GM04503 (cell line): ENCODE measurements around the gene B4GALNT1.
"Not testable (repeated sequence)": the region's sequence is repeated elsewhere in the genome, so short reads cannot be mapped to it uniquely, and the experiment has no call there.

Experiments
- DNase-seq: peaks from one replicate; pipeline ENCODE4 v3.0.0-alpha.2; 2012; ENCODE audit warnings: low read depth

B4GALNT1 gene

DNA sequence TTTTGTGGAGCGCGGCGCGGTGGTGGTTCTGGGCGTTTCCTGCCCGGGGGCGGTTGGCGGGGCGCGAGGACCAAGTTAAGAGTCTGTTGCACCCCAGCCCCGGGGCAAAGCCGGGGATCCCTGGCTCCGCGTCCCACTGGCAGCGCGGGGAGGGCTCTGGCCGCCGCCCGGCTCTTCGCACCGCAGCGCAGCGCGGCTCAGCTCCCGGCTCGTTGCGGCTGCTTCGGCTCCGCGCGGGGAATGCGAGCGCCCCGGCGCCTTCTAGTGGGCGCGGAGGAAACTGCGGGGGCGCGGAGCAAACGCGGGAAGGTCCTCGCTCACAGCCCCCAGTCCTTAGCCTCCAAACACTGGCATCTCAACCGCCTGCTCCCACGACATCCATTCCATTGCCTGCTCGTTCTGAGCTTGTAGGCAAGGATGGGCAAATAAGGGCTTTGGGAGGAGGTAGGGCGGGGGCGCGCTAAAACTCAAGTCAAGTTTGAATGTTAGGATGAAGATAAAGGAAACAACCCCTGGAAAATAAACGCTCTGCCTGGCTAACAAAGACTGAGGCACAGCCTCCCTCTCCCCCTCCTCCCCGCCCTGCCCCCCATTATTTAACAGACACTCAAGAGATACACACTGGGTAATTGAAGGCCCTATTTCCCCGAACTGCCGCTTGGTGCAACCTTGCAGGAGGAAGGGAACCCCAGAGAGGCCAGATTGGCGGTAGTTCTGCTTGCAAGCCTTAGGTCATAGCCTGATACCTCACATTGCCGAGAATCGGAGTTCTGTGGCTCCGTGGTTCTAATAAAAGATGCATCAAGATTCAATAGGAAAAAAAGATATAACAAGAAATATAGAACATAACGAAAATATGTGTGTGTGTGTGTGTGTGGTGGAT lies at the start of gene B4GALNT1:
Gene B4GALNT1 (minus strand): TSS at position 244 of the 883 bp plus-strand sequence. CDS start 1,069 bp downstream, outside the sequence.
- DNase-seq: no peak

DNA sequence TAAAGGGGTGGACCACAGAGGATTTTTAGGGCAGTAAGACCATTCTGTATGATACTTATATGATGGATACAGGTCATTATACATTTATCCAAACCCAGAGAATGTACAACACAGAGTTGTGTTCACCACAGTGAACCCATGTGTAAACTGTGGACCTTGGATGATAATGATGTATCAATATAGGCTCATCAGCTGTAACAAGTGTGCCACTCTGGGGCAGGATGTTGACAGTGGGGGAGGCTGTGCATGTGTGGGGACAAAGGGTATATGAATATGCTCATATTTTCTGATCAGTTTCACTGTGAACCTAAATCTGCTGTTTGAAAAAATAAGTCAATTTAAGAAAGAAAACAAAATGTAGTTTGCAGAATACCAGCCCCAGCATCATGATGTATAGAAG lies 46.7 kb upstream of the B4GALNT1 start:
- DNase-seq: no peak

DNA sequence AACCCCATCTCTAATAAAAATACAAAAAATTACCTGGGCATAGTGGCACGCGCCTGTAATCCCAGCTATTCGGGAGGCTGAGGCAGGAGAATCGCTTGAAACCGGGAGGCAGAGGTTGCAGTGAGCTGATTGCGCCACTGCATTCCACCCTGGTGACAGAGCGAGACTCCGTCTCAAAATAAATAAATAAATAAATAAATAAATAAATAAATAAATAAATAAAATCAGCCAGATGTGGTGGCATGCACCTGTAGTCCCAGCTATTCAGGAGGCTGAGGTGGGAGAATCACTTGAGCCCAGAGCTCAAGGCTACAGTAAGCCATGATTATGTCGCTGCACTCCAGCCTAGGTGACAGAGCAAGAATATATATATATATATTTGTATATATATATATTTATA lies 44.9 kb upstream of the B4GALNT1 start:
- not testable (repeated sequence) for DNase-seq

DNA sequence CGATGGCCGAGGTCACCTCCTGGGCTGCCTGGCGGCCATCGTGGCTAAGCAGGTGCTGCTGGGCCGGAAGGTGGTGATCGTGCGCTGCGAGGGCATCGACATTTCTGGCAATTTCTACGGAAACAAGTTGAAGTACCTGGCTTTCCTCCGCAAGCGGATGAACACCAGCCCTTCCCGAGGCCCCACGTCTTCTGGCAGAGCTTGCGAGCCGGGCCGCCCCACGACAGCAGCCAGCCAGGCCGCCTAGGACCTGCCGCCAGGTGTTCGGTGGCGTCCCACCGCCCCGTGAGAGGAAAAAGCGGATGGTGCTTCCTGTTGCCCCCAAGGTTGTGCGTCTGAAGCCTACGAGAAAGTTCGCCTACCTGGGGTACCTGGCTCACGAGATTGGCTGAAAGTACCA lies 41.7 kb upstream of the B4GALNT1 start:
- DNase-seq: no peak

DNA sequence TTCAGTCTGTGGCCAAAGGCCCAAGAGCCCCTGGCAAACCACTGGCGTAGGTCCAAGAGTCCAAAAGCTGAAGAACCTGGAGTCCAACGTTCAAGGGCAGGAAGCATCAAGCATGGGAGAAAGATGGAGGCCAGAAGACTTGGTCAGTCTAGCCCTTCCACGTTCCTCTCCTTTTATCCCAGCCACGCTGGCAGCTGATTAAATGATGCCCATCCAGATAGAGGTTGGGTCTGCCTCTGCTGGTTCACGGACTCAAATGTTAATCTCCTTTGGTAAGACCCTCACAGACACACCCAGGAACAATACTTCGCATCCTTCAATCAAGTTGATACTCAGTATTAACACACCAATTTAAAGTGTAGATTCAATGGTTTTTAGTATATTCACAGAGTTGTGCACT lies 39.8 kb upstream of the B4GALNT1 start:
- DNase-seq: no peak

DNA sequence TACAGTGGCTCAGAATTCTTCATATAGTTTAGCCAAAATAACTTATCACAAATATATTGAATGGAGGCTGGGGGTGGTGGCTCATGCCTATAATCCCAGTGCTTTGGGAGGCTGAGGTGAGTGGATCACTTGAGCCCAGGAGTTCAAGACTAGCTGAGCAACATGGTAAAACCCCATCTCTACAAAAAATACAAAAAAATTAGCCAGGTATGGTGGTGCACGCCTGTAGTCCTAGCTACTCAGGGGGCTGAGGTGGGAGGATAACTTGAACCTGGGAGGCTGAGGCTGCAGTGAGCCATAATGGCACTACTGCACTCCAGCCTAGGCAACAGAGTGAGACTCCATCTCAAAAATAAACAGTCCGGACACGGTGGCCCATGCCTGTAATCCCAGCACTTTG lies 38.8 kb upstream of the B4GALNT1 start:
- DNase-seq: not testable (repeated sequence)

DNA sequence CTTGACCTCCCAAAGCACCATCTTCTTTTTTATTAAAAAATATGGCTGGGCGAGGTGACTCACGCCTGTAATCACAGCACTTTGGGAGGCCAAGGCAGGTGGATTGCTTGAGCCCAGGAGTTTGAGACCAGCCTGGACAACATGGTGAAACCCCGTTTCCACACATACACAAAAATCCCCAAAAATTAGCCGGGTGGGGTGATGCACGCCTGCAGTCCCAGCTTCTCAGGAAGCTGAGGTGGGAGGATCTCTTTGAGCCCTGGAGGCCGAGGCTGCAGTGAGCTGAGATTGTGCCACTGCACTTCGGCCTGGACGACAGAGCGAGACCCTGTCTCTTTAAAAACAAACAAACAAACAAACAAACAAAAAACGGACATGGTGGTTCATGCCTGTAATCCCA lies 36.7 kb upstream of the B4GALNT1 start:
- DNase-seq: not testable (repeated sequence)

DNA sequence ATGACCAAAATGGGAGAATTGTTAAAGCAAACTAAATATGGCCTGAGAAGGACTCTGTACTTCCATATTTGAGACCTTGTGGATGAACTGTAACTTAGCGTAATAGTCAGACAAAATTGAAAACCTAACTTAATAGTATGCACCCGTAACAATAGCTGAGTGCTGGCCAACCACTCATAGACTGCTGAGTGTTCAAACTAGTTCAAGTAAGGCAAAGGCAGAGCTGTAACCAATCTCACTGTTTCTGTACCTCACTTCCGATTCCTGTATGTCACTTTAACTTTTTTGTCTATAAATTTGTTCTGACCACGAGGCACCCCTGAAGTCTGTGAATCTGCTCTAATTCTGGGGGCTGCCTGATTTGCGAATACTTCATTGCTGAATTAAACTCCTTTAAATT lies 33.9 kb upstream of the B4GALNT1 start:
- DNase-seq: no peak

DNA sequence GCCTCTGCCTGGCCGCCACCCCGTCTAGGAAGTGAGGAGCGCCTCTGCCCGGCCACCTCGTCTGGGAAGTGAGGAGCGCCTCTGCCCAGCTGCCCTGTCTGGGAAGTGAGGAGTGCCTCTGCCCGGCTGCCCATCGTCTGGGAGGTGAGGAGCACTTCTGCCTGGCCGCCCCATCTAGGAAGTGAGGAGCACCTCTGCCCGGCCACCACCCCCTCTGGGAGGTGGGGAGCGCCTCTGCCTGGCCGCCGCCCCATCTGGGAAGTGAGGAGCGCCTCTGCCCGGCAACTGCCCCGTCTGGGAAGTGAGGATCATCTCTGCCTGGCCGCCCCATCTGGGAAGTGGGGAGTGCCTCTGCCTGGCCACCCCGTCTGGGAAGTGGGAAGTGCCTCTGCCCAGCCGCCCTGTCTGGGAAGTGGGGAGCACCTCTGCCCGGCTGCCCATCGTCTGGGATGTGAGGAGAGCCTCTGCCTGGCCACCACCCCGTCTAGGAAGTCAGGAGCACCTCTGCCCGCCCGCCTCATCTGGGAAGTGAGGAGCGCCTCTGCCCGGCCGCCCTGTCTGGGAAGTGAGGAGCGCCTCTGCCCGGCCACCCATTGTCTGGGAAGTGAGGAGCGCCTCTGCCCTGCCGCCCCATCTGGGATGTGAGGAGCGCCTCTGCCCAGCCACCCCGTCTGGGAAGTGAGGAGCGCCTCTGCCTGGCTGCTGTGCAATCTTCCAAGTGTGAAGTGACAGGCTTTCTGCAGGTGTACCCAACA lies 32.2 kb upstream of the B4GALNT1 start:
- DNase-seq: not testable (repeated sequence)

DNA sequence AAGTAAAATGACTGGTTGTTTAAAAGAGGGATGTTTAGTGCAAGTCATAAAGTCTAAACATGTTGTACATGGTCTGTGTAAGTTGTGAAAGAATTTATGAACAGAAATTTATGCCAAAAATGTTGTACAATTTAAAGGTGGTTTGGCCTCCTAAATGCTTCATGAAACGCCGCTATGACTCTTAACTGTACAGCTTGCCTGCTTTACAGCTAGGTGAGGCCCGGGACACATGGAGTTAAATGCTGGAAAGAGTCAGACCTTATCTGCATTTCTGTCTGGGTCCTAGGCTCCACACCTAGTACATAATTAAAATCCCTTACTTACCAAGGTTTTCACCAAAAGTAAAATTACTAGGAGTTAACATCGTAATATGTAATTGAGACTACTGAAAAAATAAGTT lies 28.4 kb upstream of the B4GALNT1 start:
- DNase-seq: no peak

DNA sequence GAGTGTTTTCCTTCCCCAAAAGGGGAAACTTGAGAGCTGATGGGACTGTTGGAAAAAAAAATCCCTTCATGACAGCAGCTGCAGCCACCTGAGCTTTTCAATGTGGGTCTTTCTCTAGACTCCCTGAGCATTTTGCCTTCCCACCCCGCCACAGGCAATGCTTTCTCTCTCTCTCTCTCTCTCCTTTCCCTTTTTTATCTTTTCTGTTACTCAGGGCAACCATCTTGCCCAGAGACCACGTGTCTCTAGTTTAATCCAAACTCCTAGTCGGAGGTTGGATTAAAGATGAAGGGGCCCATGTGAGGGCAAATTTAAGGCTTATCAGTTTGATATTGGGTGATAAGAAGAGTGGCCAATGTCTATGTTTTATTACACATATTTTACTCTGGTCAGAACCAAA lies 25.9 kb upstream of the B4GALNT1 start:
- no peak for DNase-seq

DNA sequence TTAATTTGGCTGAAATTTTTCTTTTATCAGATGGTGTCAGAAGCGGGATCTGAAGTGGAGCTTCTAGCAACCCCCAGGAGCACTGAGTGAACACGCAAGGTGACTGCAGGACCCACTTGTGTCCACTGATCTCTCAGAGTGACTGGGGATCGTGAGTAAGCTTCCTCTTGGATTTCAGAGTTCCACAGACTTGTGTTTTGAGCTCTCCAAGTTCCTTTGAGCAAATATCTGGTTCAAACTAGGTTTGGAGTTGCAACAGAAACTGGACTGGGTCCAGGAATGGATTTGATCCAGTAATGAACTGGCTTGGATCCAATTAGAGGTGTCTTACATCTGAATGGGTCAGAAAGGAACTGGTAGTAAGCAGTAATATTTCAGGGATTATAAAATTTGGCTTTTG lies 24.7 kb upstream of the B4GALNT1 start:
- DNase-seq: peak; percentile 11

DNA sequence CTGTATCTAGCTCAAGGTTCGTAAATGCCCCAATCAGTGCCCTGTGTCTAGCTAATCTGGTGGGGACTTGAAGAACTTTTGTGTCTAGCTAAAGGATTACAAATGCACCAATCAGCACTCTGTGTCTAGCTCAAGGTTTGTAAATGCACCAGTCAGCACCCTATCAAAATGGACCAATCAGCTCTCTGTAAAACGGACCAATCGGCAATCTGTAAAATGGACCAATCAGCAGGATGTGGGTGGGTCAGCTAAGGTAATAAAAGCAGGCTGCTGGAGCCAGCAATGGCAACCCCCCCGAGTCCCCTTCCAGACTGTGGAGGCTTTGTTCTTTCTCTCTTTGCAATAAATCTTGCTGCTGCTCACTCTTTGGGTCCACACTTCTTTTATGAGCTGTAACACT lies 23.4 kb upstream of the B4GALNT1 start:
- DNase-seq: not testable (repeated sequence)

DNA sequence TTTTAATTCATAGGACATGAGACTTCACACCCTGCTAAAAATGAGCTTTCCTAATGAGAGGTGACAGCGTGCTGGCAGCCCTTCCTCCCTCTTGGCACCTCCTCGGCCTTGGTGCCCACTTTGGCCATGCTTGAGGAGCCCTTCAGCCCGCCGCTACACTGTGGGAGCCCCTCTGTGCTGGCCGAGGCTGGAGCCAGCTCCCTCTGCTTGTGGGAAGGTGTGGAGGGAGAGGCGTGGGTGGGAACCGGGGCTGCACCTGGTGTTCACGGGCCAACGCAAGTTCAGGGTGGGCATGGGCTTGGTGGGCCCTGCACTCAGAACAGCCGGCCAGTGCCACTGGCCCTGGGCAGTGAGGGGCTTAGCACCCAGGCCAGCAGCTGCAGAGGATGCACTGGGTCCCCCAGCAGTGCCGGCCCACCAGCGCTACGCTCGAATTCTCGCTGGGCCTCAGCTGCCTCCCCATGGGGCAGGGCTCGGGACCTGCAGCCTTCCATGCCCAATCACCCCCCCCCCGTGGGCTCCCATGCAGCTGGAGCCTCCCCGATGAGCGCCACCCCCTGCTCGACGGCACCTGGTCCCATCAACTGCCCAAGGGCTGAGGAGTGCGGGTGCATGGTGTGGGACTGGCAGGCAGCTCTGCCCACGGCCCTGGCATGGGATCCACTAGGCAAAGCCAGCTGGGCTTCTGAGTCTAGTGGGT lies 22.7 kb upstream of the B4GALNT1 start:
- no peak for DNase-seq

DNA sequence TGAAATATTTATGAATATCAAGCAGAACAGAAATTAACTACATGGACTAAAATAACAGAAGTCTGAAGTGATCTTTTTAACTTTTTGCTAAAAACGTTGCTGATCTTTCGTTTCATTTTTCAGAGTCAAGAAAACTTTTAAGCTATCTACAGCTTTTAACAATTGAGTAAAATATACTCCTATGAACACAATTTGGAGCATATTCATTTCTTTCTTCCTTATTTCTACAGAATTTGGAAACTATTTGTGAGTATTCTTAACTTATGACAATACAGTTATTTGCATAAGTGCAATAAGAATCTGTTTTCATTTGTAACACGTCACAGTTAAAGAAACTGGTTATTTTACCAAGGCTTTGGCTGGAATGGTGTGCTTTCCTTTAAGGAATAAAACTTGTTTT lies 21.0 kb upstream of the B4GALNT1 start:
- no peak for DNase-seq

DNA sequence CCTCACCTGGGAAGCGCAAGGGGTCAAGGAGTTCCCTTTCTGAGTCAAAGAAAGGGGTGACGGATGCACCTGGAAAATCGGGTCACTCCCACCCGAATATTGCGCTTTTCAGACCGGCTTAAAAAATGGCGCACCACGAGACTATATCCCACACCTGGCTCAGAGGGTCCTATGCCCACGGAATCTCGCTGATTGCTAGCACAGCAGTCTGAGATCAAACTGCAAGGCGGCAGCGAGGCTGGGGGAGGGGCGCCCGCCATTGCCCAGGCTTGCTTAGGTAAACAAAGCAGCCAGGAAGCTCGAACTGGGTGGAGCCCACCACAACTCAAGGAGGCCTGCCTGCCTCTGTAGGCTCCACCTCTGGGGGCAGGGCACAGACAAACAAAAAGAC lies 13.7 kb upstream of the B4GALNT1 start:
- not testable (repeated sequence) for DNase-seq

DNA sequence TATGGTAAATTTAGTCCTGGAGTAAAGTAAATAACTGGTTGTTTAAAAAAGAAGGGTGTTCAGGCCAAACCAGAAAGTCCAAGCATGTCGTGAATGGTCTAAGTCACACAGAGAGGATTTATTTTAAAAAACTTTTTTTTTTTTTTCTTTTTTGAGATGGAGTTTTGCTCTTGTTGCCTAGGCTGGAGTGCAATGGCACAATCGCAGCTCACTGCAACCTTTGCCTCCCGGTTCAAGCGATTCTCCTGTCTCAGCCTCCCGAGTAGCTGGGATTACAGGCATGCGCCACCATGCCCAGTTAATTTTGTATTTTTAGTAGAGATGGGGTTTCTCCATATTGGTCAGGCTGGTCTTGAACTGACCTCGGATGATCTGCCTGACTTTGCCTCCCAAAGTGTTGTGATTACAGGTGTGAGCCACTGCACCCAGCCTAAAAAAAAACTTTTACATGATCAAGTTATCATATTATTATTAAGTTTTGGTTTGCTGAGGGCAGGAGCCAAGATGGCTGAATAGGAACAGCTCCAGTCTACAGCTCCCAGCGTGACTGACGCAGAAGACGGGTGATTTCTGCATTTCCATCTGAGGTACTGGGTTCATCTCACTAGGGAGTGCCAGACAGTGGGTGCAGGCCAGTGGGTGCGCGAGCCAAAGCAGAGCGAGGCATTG lies 13.1 kb upstream of the B4GALNT1 start:
- not testable (repeated sequence) for DNase-seq

DNA sequence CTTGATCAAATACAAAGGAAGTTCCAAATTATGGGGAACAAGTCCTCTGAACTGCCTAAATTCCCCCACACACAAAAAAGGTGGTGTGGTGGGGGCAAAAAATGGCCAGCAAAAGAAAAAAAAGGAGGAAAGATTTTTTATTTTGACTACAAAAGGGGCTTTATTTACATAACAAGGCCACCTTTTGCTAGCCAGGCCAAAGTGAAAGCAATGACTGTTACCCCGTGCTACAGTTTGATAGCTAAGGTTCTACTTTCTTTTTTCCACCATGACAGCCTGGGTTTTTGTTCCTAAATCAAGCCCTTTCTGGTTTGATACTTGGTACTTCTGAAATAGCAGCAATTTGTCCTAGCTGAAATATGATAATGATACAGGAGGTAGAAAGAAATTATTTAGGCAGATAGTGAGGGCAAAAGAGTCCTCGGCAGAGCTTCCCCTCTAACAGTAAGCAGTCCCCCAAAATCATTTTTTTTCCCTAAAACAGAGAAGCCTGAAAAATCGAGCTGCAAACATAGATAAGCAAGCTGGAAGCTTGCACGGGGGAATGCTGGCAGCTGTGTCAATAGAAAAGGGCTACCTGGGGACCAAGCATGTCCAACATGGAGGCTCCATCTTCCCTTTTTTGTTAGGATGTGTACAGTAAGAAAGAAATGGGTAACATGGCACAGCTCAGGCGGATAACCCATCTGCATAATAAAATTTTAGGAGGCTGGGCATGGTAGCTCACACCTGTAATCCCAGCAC lies 8.9 kb upstream of the B4GALNT1 start:
- no peak for DNase-seq

DNA sequence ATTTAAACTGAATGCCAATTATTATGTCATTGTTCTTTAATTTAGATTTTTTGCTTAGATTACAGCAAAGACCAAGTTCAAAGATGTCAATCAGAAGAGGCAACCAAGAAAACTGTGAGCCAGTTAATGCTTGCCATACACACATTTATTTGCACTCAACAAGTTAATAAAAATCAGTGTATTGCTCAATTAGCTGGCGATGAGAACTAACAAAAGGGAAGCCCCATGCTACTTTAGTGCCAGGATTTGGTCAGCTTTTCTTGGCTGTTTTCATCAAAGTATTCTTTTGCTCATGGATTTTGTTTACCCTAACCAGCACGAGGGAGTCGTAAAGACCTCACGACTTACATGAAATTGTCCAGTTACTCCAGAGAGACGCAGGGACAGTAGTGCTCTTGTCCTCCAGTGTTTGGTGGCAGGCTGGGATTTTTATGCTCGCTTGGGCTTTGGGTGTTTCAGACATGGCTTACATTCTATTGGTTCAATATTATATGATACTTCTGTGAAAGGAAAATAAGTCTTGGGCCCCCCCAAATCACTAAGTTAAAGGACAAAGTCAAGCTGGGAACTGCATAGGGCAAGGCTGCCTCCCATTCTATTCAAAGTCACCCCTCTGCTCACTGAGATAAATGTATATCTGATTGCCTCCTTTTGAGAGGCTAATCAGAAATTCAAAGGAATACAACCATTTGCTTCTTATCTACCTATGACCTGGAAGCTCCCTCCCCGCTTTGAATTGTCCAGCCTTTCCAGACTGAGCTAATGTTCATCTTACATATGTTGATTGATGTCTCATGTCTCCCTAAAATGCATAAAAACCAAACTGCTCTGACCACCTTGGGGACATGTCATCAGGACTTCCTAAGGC lies 7.4 kb upstream of the B4GALNT1 start:
- no peak for DNase-seq

DNA sequence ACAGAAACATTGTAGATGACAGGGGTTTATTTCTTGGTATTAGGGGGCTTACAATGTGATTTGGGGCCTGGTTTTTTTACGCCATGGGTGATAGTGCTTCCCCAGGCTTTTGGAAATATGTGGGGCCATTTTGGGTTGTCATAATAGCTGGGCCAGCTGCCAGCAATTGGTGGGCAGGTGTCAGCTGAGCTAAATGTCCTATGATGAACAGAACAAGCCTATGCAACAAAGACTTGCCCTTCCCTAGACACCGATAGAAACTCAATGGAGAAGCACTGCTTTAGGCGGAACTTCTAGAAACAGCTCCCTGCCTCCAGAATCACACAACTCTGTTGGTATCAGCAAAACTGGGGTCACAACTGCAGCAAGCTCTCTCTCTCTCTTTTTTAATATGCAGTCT lies 5.1 kb upstream of the B4GALNT1 start:
- no peak for DNase-seq
